ENCODE measurements around the gene ITGB6.

- no peak for TF ChIP-seq CTCF (IDR thresholded peaks at IDR 0.05; ENCODE audit: low read length)
- TF ChIP-seq EZH2 (IDR thresholded peaks at IDR 0.05; ENCODE audit: borderline replicate concordance, low read length), result no peak
Measured at GRCh38 chr2:160139350-160139749, 60.7 kb downstream of the ITGB6 start.

Measured in OCI-LY1 (cell line).